Heart left ventricle (tissue), 13 donors: ENCODE data around the gene NDUFA6.

Experiments
- CTCF ChIP-seq, 12 donors: fragments of 200-600 bp; sonication (generic) in 4 of 12; IDR thresholded peaks; one replicate each; pipeline versions ENCODE4 v1.5.0 to v1.8.0; 2018 to 2022; ENCODE audit warnings: antibody characterized with exemption in 12 of 12, mild to moderate bottlenecking in 5 of 12
- POLR2A ChIP-seq, 2 donors: fragments of 450-650 bp; IDR thresholded peaks; one replicate each; pipeline ENCODE4 v1.6.1; 2017; ENCODE audit warnings: antibody characterized with exemption in 2 of 2, mild to moderate bottlenecking in 2 of 2, moderate library complexity in 2 of 2
- donor health status: ischemic (EF 13 %, LVEDD 7.1; RV severe dilation, severe dysfunction).
- donor health status: DM: no; HTN: yes; CAD: no.
- donor health status: DM: no; HTN: no; CAD: no.
- donor health status: ischemic (EF 25% LVEDD 6.9; RV normal size, moderate dysfunction).
- donor health status: ischemic (EF 25% LVEDD 5.7; RV mildly dilated, moderate dysfunction).
- donor health status: ischemic (EF 35%, LVEDD 5.7; RV mildly dilated, moderate dysfunction).
- donor health status: nonischemic (EF 11% LVEDD 7.7; RV severe dilation, severe dysfunction).
- donor health status: DM: yes; HTN: yes; CAD: no.
- donor health status: PGD.
- donor health status: ischemic (EF 29% LVEDD 5.4; RV normal size, mild dysfunction).
- donor health status: nonischemic (EF 23%, LVEDD 6.1; RV moderate dilation, normal function).

DNA sequence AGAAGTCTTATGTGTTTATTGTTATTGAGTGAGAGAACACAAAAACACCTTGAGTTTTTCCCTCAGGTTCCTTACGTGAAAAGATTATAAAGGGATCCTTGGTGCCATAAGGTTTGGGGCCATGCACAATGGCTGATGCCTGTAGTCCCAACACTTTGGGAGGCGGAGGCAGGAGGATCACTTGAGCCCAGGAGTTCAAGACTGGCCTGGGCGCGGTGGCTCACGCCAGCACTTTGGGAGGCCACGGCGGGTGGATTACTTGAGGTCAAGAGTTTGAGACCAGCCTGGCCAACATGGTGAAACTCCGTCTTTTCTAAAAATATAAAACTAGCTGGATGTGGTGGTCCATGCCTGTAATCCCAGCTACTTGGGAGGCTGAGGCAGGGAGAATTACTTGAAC, 5.7 kb downstream of the NDUFA6 start:
- TF ChIP-seq CTCF (IDR thresholded peaks at IDR 0.05): no peak
- no peak for TF ChIP-seq POLR2A (IDR thresholded peaks at IDR 0.05)
